T1000 (cell line): ENCODE results near the gene TRAPPC2L.

Source experiments
- DNase-seq: peaks from one replicate; lab custom pipeline; 2025; ENCODE audit warnings: mixed read lengths; lab: John Stamatoyannopoulos, UW

The TRAPPC2L gene

GRCh38 chr16:88856828-88857727 lies at the start of gene TRAPPC2L, which contains the start of gene GALNS:
Gene TRAPPC2L (plus strand): TSS chr16:88857127. CDS start chr16:88857151, 24 bp downstream.
Gene GALNS (minus strand): TSS chr16:88856947. CDS start chr16:88856877, 70 bp downstream.
- DNase-seq: peak; percentile 94

- DNase-seq: no peak
Observed at GRCh38 chr16:88807142-88807625, 49.7 kb upstream of the TRAPPC2L start.

- DNase-seq: no peak
Observed at GRCh38 chr16:88807626-88808453, 49.1 kb upstream of the TRAPPC2L start.

GRCh38 chr16:88809068-88809675 lies 47.8 kb upstream of the TRAPPC2L start:
- no peak for DNase-seq

GRCh38 chr16:88809676-88810165 lies 47.2 kb upstream of the TRAPPC2L start:
- DNase-seq: no peak

- no peak for DNase-seq
Observed at GRCh38 chr16:88810166-88810911, 46.6 kb upstream of the TRAPPC2L start.

- DNase-seq: peak; percentile 62
Observed at GRCh38 chr16:88810912-88811768, 45.8 kb upstream of the TRAPPC2L start.

GRCh38 chr16:88811769-88812512 lies 45.0 kb upstream of the TRAPPC2L start, which contains the start of gene APRT:
Gene APRT (minus strand): TSS chr16:88811928. CDS start chr16:88811899, 29 bp downstream.
- DNase-seq: peak; percentile 85

GRCh38 chr16:88812513-88813268 lies 44.2 kb upstream of the TRAPPC2L start:
- no peak for DNase-seq

GRCh38 chr16:88813269-88814143 lies 43.4 kb upstream of the TRAPPC2L start:
- no peak for DNase-seq

GRCh38 chr16:88814144-88814502 lies 42.8 kb upstream of the TRAPPC2L start:
- no peak for DNase-seq

- no peak for DNase-seq
Observed at GRCh38 chr16:88815227-88815626, 41.7 kb upstream of the TRAPPC2L start.

- DNase-seq: no peak
Observed at GRCh38 chr16:88815901-88816589, 40.9 kb upstream of the TRAPPC2L start.

- DNase-seq: no peak
Observed at GRCh38 chr16:88816736-88817535, 40.0 kb upstream of the TRAPPC2L start.

- no peak for DNase-seq
Observed at GRCh38 chr16:88817785-88818574, 38.9 kb upstream of the TRAPPC2L start.

- no peak for DNase-seq
Observed at GRCh38 chr16:88818575-88818874, 38.4 kb upstream of the TRAPPC2L start.
